Neural cell (in vitro differentiated cells): ENCODE measurements around the gene CA9. TPM values are rescaled to one million over a fixed set of nuclear protein-coding genes. Genes with fewer than 3 reads are reported as not detected.

Experiments
- H2AFZ ChIP-seq: fragments of 200-600, 300-800 bp; sonication (generic), shearing (Covaris generic); 2 replicates; pipeline ENCODE4 v1.6.0; 2014; ENCODE audit warnings: low read depth, mild to moderate bottlenecking, antibody characterized with exemption, low read length, moderate library complexity
- H3F3A ChIP-seq: fragments of 200-600 bp; shearing (Covaris generic); 2 replicates; pipeline ENCODE4 v1.6.1; 2016; ENCODE audit warnings: mild to moderate bottlenecking, moderate library complexity, mixed read lengths, antibody characterized with exemption, low read length; ENCODE audit not compliant: insufficient read depth, poor library complexity, severe bottlenecking
- H3K27ac ChIP-seq: fragments of 200-600, 300-800 bp; sonication (generic), shearing (Covaris generic); 2 replicates; pipeline ENCODE4 v1.5.1; 2014; ENCODE audit warnings: mild to moderate bottlenecking, low read length, moderate library complexity
- H3K27me3 ChIP-seq: fragments of 300-800, 200-600 bp; sonication (generic), shearing (Covaris generic); 2 replicates; pipeline ENCODE4 v1.6.0; 2014; ENCODE audit warnings: mild to moderate bottlenecking, low read depth, low read length, moderate library complexity; ENCODE audit not compliant: insufficient read depth
- H3K36me3 ChIP-seq: fragments of 300-800, 200-600 bp; sonication (generic), shearing (Covaris generic); 2 replicates; pipeline ENCODE4 v1.5.1; 2014; ENCODE audit warnings: mild to moderate bottlenecking, antibody characterized with exemption, low read length, moderate library complexity; ENCODE audit not compliant: insufficient read depth
- H3K4me2 ChIP-seq: fragments of 300-800, 200-600 bp; sonication (generic), shearing (Covaris generic); 2 replicates; pipeline ENCODE4 v1.6.0; 2014; ENCODE audit warnings: mild to moderate bottlenecking, low read length
- H3K4me3 ChIP-seq: fragments of 300-800, 200-600 bp; sonication (generic), shearing (Covaris generic); 2 replicates; pipeline ENCODE4 v1.5.1; 2014; ENCODE audit warnings: mild to moderate bottlenecking, low read length, moderate library complexity
- H3K79me2 ChIP-seq: fragments of 200-600 bp; shearing (Covaris generic); replicated peaks from 2 replicates; pipeline ENCODE4 v1.6.0; 2014; ENCODE audit warnings: mild to moderate bottlenecking, low read length, moderate library complexity; ENCODE audit not compliant: insufficient read depth
- H3K9ac ChIP-seq: fragments of 300-800, 200-600 bp; sonication (generic), shearing (Covaris generic); 2 replicates; pipeline ENCODE4 v1.6.1; 2016; ENCODE audit warnings: mild to moderate bottlenecking, low read length, mixed read lengths
- H3K9me2 ChIP-seq: fragments of 200-600 bp; shearing (Covaris generic); 2 replicates; pipeline ENCODE4 v1.6.1; 2016; ENCODE audit warnings: mild to moderate bottlenecking, low read length, mixed read lengths; ENCODE audit not compliant: insufficient read depth
- H3K9me3 ChIP-seq: fragments of 200-600, 300-800 bp; sonication (generic), shearing (Covaris generic); 2 replicates; pipeline ENCODE4 v1.6.1; 2016; ENCODE audit warnings: mild to moderate bottlenecking, mixed run types, low read length, moderate library complexity, mixed read lengths
- H4K20me1 ChIP-seq: fragments of 200-600 bp; shearing (Covaris generic); 2 replicates; pipeline ENCODE4 v1.6.1; 2016; ENCODE audit warnings: mild to moderate bottlenecking, mixed run types; ENCODE audit not compliant: insufficient read depth
- CTCF ChIP-seq: fragments of 450-650 bp; IDR thresholded peaks from 2 replicates; pipeline ENCODE4 v1.5.1; 2014; ENCODE audit warnings: antibody characterized with exemption, mild to moderate bottlenecking, moderate library complexity; ENCODE audit not compliant: poor library complexity, severe bottlenecking
- EP300 ChIP-seq: fragments of 450-650 bp; conservative IDR thresholded peaks from 2 replicates; pipeline ENCODE4 v1.6.1; 2014; ENCODE audit warnings: antibody characterized with exemption, mild to moderate bottlenecking, moderate library complexity; ENCODE audit not compliant: poor library complexity, severe bottlenecking
- EZH2 ChIP-seq: fragments of 200-600, 300-800 bp; shearing (Covaris generic), sonication (generic); IDR thresholded peaks from 2 replicates; pipeline ENCODE4 v1.6.1; 2014; ENCODE audit warnings: antibody characterized with exemption, low read length, borderline replicate concordance, mild to moderate bottlenecking; ENCODE audit not compliant: insufficient read depth, poor library complexity, severe bottlenecking
- MXI1 ChIP-seq: fragments of 450-650 bp; conservative IDR thresholded peaks from 2 replicates; pipeline ENCODE4 v1.6.1; 2014; ENCODE audit warnings: antibody characterized with exemption, mild to moderate bottlenecking; ENCODE audit not compliant: poor library complexity, severe bottlenecking
- POLR2AphosphoS5 ChIP-seq: IDR thresholded peaks from 2 replicates; pipeline ENCODE4 v1.6.1; 2012
- RAD21 ChIP-seq: fragments of 450-650 bp; conservative IDR thresholded peaks from 2 replicates; pipeline ENCODE4 v1.6.1; 2014; ENCODE audit warnings: antibody characterized with exemption, mild to moderate bottlenecking, moderate library complexity
- REST ChIP-seq: IDR thresholded peaks from 2 replicates; pipeline ENCODE4 v1.6.1; 2012; ENCODE audit warnings: borderline replicate concordance
- SMC3 ChIP-seq: fragments of 450-650 bp; conservative IDR thresholded peaks from 2 replicates; pipeline ENCODE4 v1.6.1; 2014; ENCODE audit warnings: antibody characterized with exemption, mild to moderate bottlenecking, moderate library complexity; ENCODE audit not compliant: poor library complexity
- TAF1 ChIP-seq: IDR thresholded peaks from 2 replicates; pipeline ENCODE4 v1.6.1; 2012; ENCODE audit warnings: low read depth
- polyA plus RNA-seq: library from polyadenylated mRNA; depleted of rRNA; stranded (reverse); fragments of >200 nt; gene quantifications from 2 replicates; pipeline ENCODE4 v1.2.3, GENCODE V29; 2014

Gene CA9
- polyA plus RNA-seq, 1 donor from 2014 or later, result not detected

- Histone ChIP-seq H3F3A (no peaks in the 10 kb centered on the region), H3K27me3 (peaks cover 27% of the 10 kb centered on the region), H3K36me3 (no peaks in the 10 kb centered on the region), H3K4me3 (no peak overlapping the region), H3K27ac (no peak overlapping the region), H3K4me2 (no peak overlapping the region), H3K9me3 (no peaks in the 10 kb centered on the region), H2AFZ (no peak overlapping the region), H3K79me2 (no peaks in the 10 kb centered on the region), H3K9me2 (no peaks in the 10 kb centered on the region), H3K9ac (no peak overlapping the region), H4K20me1 (no peaks in the 10 kb centered on the region)
- TF ChIP-seq CTCF, result no peak
- TF ChIP-seq TAF1, result no peak
- TF ChIP-seq REST, result no peak
- no peak for TF ChIP-seq RAD21
- TF ChIP-seq EZH2, result no peak
- TF ChIP-seq EP300, result no peak
- TF ChIP-seq POLR2AphosphoS5, result no peak
- TF ChIP-seq SMC3, result no peak
- TF ChIP-seq MXI1, result no peak
Observed at GRCh38 chr9:35687972-35688557, 14.3 kb downstream of the CA9 start.

DNA sequence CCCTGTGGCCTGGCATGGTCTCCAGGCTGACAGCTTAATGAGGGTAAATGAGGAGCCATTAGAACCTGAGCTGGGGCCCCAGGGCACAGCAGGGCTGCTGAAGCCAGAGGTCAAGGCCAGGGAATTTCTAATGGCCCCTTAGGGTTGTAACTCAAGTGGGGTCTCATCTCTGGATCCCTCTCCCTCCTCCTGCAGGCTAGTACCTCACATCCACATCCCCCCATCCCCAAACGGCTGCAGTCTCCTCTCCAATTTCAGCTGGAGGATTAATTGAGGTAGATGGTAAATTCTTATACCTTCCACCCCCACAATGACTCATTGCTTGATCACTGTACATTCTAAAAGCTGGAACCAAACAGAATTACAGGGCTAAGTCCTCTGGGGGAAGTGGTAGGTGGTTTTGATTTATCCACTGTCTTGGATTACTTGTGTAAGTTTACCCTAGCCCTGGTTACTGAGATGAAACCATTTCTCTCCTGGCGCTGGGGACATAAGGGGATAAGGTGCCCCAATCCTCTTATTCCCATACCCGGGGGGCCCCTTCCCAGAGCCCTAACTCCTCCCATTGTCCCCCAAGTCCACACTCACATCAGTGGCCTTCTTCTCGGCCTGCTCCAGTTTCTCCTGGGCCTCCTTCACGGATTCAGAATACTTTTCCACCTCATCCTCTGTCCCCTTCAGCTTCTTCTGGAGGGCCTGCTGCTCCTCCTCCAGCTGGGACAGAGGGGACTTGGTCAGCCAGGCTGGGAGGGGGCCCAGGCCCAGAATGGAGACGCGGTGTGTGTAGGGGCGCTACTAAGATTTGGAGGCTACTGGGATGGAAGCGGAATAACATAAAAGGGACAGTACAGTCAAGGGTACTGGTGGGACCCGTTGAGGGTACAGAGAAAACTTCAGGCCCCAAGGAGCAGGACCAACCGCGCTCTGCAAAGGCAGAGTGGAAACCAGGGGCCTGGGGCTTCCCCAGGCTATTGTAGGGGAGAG, 15.1 kb downstream of the CA9 start:
- no peaks in the 10 kb centered on the region for H3K9me2 ChIP-seq
- no peaks in the 10 kb centered on the region for H3F3A ChIP-seq
- TF ChIP-seq POLR2AphosphoS5 (no peak), TAF1 (no peak), REST (no peak), RAD21 (no peak)
- no peaks in the 10 kb centered on the region for H3K9me3 ChIP-seq
- H3K9ac ChIP-seq, result no peak overlapping the region
- no peaks in the 10 kb centered on the region for H4K20me1 ChIP-seq
- no peak overlapping the region for H2AFZ ChIP-seq
- no peak overlapping the region for H3K27ac ChIP-seq
- H3K36me3 ChIP-seq, result no peaks in the 10 kb centered on the region
- H3K4me2 ChIP-seq, result no peak overlapping the region
- H3K27me3 ChIP-seq, result peaks cover 27% of the 10 kb centered on the region
- no peaks in the 10 kb centered on the region for H3K79me2 ChIP-seq
- no peak overlapping the region for H3K4me3 ChIP-seq
